H1 (cell line): Measurements from ENCODE around the gene KRT5. TPM values are rescaled to one million over a fixed set of nuclear protein-coding genes. Genes with fewer than 3 reads are reported as not detected.

ENCODE experiments used
- ASH2L ChIP-seq: fragments of 200-600, 300-600 bp; sonication (generic); IDR thresholded peaks from one replicate; pipeline ENCODE4 v1.7.1; 2017; ENCODE audit warnings: low read length
- CBX5 ChIP-seq: fragments of 300-800, 300-1000 bp; sonication (generic); IDR thresholded peaks from 2 replicates; pipeline ENCODE4 v1.7.1; 2016; ENCODE audit warnings: antibody characterized with exemption, low read length, low read depth
- TCF12 ChIP-seq: IDR thresholded peaks from 2 replicates; pipeline ENCODE4 v1.6.1; 2011; ENCODE audit warnings: low read depth, mild to moderate bottlenecking, low read length
- USF2 ChIP-seq: IDR thresholded peaks from 2 replicates; pipeline ENCODE4 v1.6.1; 2011; ENCODE audit warnings: low read length, improper control_type of control experiment
- polyA plus RNA-seq, 7 experiments: library from polyadenylated mRNA; depleted of rRNA in 3 of 7; stranded (reverse) in 5 of 7; unstranded in 2 of 7; fragments of >200 nt in 5 of 7; fragments of 200-250 nt in 2 of 7; gene quantifications; 1 replicate in 5 of 7; 2 replicates in 1 of 7; 4 replicates in 1 of 7; pipeline versions ENCODE4 v1.2.1 to v1.2.3, GENCODE V29; 2011 to 2013; ENCODE audit warnings: missing spikeins in 2 of 7, mixed read lengths in 2 of 7
- total RNA-seq: library from RNA; stranded (reverse); fragmentation: NEBNext Ultra II Directional; extraction: Animal tissue kit (Norgen Biotek cat#: 25700); gene quantifications from 2 replicates; pipeline ENCODE4 v1.2.1, GENCODE V29; 2021

Gene KRT5
- total and polyA plus RNA-seq, 2 of the 8 experiments (the other 6 are each of a cell fraction or from before 2014, with no cell fraction given), result 0.18 TPM; not detected in 1

- TF ChIP-seq ASH2L, result no peak
- no peak for TF ChIP-seq CBX5
- TF ChIP-seq USF2, result no peak
- no peak for TF ChIP-seq TCF12
- TF ChIP-seq, all 59 proteins: peak for 0
These were observed 11.5 kb upstream of the KRT5 start (continued) for GRCh38 chr12:52531566-52532300.
